GM19351 (cell line): ENCODE results near the gene FAHD1.
"Not testable (repeated sequence)": the region's sequence is repeated elsewhere in the genome, so short reads cannot be mapped to it uniquely, and the experiment has no call there.

Experiments
- ATAC-seq: cut with Tn5 transposase; IDR thresholded peaks from one replicate; pipeline ENCODE4 v1.9.1; 2021; ENCODE audit warnings: mild to moderate bottlenecking, moderate library complexity; ENCODE audit not compliant: unreplicated experiment

FAHD1 gene

DNA sequence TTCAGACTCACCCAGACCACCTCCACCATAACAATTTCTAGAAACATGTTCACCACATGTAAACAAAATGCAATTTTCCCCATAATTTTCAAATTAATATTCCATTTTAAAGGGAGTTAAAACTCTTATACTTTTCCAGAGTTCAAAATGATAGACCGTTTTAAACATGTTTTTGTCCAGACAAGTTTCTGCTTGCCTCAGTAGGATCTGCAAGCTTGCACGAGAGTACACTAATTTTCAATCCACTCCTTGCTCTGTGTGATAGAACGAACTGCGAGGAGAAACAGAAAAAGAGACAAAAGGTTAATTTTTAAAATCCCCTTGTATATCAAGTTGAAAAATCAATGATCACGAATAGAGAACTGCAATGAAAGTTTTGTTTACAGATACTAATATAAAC, 7.1 kb downstream of the FAHD1 start:
- no peak for ATAC-seq

DNA sequence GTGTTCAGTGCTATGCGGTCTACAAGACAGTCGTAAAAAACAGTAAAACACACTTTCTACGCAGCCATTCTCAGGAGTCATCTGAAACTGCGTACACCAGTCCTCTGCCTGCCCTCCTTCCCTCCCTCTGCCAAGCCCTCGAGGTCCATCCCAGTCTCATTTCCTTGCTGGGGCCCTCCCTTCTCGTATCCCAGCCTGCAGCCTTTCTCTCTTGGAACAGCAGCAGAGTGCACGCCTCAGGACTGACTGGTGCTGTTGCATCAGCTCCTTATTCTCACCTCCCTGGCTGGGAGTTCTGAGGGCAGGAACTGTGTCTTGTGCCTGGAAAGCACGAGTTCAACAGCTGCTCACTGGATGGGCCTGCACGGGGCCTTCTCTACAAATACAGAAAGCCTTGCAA, 12.5 kb downstream of the FAHD1 start:
- ATAC-seq = no peak

DNA sequence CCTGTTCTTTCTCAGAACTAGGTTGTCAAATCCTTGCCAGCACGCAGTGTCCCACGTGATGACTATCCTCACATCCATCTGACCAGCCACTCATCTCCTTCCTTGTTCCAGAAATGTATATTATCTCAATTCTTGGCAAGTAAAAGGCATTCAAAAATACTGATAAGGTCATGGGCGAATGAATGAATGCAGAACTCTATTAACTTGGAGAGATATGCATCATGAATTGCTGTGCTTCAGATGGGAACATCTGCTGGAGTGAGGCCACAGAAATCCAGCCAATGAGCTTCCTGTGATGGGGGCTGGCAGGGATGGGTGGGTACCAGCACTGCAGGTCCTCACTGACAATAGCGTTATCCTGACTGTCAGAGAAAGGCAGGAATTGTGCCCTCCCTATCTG, 19.0 kb downstream of the FAHD1 start:
- no peak for ATAC-seq

DNA sequence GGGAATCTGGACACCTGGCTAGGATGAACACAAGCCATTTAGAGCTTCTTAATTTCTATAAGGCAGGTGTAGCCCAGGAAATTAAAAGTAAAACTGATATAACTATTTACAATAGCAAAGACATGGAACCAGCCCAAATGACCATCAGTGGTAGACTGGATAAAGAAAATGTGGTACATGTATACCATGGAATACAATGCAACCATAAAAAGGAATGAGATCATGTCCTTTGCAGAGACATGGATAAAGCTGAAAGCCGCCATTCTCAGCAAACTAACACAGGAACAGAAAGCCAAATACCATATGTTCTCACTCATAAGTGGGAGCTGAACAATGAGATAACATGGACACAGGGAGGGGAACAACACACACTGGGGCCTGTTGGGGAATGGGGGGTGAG, 19.4 kb downstream of the FAHD1 start:
- ATAC-seq = no peak

DNA sequence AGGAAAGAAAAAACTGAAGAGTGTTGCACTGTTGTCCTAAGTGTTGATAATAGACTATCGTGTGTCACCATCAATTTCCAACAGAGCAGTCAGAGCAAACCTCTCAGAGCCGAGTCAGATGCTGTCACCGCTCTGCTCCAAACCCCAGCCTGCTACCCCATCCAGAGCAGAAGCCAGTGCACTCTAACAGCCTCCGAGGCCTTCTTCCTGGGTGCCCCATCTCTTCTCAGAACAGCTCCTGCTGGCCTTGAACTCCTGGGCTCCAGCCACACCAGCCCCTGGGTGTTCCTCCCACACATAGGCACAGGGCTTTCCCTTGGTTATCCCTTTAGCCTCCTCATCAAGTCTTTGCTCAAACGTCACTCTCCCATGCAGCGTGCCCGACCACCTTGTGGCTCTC, 24.0 kb downstream of the FAHD1 start:
- ATAC-seq = no peak

DNA sequence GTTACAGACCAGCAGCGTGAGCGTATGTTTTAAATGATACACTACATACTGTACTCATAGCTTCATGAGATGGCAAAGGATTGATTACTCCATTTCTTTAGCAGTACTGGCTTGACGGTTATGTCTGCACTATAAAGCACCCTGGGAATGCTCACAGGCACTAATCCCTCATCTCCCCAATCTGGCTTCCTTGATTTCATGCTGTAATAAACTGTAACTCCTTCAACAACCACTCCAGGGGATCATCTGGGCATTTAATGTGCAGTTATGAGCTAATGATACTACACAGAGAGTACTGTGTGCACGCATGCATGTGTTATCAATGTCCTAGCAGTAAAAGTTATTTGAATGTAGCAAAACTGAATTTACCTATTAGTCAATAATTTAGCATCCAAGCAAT, 24.8 kb downstream of the FAHD1 start:
- no peak for ATAC-seq

DNA sequence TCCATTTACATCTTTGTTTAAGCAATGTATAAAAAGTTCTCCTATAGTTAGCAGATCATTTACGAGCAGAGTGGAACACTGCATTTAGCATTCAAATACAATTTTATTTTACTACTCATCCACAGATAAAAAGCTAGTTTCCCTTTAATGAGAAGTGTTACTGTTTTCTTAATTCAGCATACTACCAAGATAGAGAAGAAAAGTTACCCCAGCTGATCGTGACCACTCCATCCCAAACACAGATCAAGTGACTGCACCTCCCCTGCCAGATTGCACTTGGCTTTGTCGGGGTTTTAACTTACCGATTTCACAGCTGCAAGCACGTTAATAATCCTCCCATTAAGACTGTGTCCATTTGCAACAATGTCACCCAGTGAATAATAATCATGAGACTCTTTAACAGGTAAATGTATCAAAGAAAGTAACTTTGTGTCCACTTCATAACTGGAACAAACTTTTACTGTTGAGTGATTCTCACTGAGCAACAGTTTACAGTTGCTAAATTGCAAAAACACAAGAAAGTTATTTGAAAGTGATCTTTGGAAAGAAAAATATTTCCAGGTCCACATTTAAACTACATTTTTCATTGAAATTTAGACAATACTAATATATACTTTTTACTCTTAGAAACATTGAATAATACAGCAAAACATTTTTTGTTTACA, 30.6 kb downstream of the FAHD1 start:
- no peak for ATAC-seq

DNA sequence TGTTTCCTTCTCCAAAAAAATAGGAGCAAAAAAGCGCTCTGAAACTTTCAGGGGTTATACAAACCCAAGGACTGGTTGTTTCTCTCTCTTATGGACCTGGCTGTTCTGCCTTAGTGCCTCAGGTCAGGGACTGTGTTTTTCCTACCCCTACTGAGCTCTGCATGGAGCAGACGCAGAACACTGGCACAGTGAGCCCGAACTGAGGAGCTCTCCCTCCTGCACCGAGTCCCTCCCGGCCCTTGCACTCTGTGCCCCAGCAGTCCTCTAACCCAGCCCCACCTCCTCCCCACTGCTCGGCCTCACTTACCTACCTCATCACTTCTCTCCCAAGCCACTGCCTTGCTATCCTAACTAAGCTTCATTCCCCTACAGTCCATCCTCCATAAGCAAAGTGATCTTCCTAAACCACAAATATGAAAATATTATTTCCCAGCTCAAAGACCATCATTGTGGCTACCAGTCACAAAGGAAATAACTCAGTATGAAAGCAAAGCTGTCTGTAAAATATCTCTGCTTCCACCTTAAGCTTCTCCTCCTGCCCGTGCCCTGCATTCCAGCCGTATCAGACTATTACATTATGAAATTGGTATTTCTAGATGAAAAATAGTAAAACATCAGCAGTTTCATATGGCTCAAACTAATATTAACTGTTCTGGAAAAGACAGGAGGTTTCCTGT, 31.3 kb downstream of the FAHD1 start:
- ATAC-seq = no peak

DNA sequence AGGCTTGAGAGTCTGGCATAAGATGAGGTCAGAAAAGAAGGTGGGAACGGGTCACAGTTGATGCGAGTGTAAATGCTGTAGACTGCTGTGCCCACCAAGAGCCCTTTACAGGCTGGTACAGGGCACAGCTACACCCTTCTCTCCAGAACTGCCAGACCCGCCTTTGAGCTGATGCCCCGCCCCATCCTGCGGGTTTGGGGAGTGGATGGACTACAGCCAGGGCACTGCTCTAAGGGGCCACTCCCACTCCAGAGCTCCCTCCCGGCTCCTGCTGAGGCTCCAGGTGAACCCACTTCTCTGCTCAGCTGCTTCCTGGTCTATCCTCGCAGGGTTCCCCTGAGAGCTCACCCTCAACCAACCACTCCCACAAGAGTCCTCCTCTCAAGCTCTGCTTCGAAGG, 32.6 kb downstream of the FAHD1 start:
- no peak for ATAC-seq

DNA sequence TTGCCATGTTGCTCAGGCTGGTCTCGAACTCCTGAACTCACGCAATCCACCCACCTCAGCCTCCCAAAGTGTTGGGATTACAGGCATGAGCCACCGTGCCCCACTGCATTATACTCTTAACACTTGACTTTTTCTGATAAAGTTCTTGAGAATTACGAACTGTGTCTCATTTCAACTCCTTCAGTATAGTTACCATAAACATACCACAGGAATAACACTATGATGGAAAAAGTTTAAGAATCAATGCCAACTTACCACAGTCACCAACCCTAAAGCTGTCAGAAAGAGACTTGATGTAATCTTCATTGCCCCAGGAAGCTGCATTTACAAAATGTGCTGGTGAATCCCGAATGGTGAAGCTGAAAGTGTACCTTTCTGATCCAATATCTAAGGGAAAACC, 34.7 kb downstream of the FAHD1 start:
- ATAC-seq = no peak

DNA sequence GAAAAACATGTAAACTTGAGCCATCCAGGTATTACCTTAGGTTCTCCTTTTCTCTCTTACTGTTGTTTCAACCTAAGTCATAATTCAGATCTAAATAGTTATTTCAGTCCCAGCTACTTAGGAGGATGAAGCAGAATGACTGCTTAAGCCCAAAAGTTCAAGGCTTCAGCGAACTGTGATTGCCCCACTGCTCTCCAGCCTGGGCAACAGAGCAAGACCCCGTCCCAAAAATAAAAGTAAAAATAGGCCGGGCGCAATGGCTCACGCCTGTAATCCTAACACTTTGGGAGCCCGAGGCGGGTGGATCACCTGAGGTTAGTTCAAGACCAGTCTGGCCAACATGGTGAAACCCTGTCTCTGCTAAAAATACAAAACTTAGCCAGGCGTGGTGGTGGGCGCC, 35.4 kb downstream of the FAHD1 start:
- ATAC-seq = no peak

DNA sequence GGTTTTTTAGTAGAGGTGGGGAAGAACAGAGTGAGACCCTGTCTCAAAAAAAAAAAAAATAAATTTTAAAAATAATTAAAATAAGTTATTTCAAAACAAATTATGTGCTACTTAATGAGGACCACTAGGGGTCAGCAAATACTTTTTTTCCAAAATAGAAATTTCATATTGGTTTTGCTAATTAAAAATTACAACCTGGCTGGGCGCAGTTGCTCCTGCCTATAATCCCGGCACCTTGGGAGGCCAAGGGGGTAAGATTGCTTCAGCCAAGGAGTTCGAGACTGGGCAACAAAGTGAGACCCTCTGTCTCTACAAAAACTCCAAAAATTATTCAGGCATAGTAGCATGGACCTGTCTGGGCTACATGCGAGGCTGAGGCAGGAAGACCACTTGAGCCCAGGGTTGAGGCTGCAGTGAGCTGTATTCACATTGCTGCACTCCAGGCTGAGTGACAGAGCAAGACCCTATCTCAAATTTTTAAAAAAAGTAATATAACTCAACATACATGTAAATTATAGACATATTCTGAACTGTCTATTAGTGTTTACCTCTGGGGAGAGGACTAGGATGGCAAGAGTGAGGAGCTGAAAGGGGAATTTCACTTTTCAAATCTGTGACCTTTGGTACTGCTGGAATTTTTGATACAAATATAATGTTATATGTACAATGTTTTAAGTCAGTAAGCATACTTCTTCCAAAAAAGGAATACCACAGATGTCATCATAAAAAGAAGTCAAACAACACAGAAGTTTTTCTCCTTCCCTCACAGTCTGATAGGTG, 36.9 kb downstream of the FAHD1 start:
- no peak for ATAC-seq

DNA sequence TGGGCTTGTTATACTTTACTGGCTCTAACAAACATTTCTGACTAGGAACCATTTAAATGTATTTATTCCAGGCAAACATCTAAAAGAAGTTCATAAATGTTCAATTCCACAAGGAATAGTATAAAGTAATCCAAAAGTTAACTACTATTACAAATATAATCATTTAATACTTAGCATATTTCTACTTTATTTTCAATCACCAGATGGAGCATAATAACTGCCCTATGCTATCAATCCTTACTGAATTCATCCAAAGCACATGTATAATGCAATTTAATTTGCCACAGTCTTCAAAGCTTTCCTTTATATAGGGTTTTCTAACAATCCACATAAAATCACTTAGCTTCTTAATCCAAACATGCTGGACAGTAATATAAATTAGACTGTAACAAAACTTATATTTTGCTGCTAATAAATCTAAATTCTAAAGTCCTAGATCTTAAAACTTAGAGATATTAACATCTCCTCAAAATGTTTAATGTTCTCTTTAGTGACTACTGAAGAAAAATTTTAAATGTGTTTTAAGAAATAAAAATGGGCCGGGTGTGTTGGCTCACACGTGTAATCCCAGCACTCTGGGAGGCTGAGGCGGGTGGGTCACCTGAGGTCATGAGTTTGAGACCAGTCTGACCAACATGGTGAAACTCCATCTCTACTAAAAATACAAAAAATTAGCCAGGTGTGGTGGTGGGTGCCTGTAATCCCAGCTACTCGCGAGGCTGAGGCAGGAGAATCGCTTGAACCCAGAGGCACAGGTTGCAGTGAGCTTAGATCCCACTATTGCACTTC, 39.1 kb downstream of the FAHD1 start:
- no peak for ATAC-seq

DNA sequence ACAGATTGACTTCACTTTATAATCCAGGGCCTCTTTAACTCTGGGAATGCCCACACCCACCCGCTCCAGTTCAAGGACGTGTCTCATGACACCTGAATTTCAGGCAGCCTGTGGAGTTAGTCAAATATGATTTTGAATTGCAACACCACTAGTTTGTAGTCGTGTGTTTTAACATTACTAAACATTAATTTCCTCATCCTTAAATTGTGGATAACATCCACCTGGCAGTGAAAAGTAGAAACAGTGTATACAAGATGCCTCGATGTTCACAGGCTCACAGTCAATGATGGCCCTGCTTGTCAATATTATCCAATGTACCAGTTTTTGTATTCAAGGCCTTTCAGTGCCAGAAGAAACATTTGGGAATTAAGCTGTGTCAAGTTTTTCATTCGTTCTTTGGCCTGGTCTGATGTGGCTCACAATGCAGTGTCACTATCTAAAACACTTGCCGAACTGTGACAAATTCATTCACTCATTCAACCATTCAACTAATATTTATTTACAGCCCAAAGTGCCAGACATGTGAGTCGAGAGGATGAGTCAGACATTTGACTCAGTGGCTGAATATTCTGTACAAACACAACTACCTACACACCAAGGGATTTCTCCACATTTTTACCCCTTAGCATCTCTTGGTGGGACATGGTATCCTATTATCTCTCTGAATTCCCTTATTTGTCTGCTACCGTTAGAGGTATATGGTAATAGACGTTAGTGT, 43.5 kb downstream of the FAHD1 start:
- no peak for ATAC-seq

DNA sequence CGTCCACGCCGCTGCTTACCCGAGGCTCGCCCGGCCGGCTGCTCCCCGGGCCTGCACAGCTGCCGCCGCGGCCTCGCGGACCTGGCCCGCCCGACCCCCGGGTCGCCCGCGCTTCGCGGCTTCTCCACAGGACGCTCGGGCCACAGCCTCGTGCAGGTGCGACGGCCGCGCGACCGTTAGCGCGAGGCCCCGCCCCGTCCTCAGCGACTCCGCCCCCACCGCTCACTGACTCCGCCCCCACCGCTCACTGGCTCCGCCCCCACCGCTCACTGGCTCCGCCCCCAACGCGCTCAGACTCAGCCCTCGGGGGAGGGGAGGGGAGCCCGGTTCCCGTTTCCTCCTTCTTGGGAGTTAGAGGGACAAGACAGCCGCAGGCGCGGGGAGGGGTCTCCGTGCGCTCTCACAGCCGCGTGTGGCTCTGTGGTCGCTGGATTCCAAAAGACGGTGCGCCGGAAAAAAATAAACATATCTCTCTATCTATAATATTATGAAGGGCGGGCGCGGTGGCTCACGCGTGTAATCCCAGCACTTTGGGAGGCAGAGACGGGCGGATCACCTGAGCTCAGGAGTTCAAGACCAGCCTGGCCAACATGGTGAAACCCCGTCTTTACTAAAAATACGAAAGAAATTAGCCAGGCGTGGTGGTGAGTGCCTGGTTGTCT, 45.1 kb downstream of the FAHD1 start, which contains the start of gene MEIOB:
TSS of gene MEIOB (minus strand) at position 191 of the 662 bp plus-strand sequence. CDS start 3,989 bp downstream, outside the sequence.
- no peak for ATAC-seq

DNA sequence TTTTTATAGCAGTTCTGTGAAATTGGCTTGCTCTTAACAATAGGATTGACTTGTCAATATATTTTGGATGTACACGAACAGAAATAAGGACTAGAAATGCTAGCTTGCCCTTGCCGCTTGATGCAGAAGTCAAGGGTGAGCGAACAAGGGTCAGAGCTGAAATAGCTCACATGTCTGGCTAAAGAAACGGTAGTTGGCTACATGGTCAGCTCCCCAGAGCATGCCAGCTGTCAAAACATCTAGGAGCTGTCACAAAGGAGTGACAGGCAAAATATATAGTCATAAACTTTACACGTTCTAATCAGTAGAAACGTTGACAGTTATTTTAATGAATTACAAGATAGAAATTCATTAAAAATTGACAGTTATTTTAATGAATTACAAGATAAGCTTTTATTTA, 47.8 kb downstream of the FAHD1 start:
- ATAC-seq = no peak

DNA sequence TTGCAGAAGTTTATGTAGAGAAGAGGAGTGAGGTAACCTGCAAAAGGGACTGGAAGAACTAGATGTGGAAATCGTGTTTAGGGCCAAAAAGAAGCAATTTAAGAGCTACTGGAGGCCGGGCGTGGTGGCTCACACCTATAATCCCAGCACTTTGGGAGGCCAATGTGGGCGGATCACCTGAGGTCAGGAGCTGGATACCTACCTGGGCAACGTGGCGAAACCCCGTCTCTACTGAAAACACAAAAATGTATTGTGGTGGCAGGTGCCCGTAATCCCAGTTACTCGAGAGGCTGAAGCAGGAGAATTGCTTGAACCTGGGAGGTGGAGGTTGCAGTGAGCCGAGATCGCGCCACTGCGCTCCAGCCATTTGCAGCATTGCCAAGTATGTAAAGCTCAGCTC, 49.1 kb downstream of the FAHD1 start:
- not testable (repeated sequence) for ATAC-seq

DNA sequence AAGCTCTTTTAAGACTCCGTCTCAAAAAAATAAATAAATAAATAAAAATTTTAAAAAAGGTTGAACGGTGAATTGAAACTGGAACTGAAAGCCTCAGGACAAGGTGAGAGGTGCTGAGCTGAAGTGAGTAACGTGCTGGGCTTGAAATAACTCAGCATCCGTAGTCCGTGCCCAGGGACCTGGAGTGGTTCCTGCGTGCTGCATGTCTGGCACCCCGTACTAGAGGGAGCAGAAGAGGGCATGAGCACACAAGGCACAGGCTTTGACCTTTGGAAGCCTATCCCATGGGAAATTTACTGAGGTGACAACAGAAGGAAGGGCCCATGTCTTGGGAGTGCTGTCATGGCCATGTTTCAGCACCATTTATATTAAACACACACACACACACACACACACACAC, 49.5 kb downstream of the FAHD1 start:
- no peak for ATAC-seq

DNA sequence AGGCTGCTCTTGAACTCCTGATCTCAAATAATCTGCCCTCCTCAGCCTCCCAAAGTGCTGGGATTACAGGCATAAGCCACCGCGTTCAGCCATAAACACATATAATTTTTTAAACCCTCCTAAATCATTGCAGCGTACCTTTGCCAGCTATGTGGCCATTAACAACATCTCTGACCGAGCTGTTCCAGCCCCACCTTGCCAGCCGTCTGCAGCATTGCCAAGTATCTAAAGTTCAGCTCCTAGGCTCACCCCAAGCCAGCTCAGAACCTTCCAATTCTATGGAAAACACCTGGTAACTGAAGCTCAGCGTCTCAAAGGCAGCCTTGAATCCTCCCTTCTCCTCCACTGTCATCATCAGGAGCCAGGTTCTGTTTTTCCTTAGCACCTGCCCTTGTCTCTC, 50.1 kb downstream of the FAHD1 start:
- no peak for ATAC-seq

DNA sequence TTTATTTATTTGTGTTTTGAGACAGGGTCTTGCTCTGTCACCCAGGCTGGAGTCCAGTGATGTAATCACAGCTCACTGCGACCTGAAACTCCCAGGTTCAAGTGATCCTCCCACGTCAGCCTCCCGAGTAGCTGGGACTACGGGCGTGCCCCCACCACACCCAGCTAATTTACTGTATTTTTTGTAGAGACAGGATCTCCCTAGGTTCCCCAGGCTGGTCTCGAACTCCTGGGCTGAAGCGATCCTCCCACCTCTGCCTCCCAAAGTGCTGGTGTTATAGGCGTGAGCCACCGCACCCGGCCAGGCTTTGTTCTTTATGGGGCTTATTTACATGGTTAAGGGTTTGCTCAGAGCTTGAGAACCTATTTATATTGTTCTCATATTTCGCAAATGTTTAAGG, 50.8 kb downstream of the FAHD1 start:
- ATAC-seq = no peak
